OCI-LY7 (cell line): ENCODE data around the gene MIOX.

Source experiments
- EZH2phosphoT487 ChIP-seq: fragments of 200-600 bp; sonication (generic); IDR thresholded peaks from 2 replicates; pipeline ENCODE4 v1.6.1; 2018; ENCODE audit warnings: low read depth, borderline replicate concordance, mild to moderate bottlenecking, mixed run types, antibody characterized with exemption, low read length, moderate library complexity, mixed read lengths
- TF ChIP-seq, protein P1 (sequence below): fragments of 200-600 bp; sonication (generic); conservative IDR thresholded peaks from 2 replicates; pipeline ENCODE4 v1.5.1; 2014; ENCODE audit warnings: mild to moderate bottlenecking, antibody characterized with exemption, low read length, moderate library complexity, mixed read lengths

DNA sequence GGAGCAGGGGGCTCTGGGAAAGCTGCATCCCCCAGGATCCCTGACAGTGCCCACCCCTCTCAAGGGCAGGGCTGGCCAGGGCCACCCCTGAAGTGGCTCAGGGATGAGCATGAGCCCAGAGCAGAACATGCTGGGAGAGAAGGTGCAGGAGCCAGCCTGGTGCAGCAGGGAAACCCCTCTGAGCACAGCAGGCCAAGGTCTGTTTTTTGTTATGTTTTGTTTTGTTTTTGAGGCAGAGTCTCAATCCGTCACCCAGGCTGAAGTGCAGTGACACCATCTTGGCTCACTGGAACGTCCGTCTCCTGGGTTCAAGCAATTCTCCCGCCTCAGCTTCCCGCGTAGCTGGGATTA is 11.0 kb upstream of the MIOX start:
- TF ChIP-seq, protein P1, sequence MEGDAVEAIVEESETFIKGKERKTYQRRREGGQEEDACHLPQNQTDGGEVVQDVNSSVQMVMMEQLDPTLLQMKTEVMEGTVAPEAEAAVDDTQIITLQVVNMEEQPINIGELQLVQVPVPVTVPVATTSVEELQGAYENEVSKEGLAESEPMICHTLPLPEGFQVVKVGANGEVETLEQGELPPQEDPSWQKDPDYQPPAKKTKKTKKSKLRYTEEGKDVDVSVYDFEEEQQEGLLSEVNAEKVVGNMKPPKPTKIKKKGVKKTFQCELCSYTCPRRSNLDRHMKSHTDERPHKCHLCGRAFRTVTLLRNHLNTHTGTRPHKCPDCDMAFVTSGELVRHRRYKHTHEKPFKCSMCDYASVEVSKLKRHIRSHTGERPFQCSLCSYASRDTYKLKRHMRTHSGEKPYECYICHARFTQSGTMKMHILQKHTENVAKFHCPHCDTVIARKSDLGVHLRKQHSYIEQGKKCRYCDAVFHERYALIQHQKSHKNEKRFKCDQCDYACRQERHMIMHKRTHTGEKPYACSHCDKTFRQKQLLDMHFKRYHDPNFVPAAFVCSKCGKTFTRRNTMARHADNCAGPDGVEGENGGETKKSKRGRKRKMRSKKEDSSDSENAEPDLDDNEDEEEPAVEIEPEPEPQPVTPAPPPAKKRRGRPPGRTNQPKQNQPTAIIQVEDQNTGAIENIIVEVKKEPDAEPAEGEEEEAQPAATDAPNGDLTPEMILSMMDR, result no peak
- no peak for TF ChIP-seq EZH2phosphoT487
